ENCODE data around the gene P2RY2.
A peak's percentile ranks its signal among the peaks of the same experiment; 100 is the strongest.

Gene P2RY2

DNA sequence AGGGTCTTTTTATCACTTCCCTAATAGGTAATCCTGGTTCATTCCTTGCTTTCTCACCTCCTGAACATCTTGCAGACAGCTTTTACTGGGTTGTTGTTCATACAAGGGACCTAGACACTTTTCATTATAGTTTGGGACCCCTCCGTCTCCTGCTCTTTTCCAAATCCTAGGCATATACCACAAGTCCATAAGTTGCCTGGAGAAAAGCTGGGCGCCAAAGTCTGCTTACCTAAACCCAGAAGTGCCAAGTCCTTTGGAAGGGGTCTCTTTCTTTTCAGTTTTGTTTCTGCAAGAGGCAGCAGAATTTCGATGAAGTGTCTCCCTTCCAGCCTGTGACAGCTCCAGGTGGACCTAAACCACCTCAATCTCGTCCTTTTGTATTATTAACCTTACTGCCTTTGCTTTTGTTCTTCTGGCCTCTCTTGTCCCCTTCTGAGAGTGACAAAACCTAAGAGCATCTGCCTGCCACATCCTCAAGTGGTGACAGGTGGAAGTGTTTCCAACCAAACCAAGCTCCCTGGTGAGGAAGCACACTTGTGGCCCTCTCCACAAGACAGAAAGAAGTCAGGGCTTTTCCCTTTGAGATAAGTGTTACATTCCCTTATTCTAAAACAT, 34.6 kb downstream of the P2RY2 start:
- Mint-ChIP-seq H3K27me3 (no peaks in the 10 kb centered on the region), H3K4me1 (peaks cover 11% of the 10 kb centered on the region), H3K9me3 (no peaks in the 10 kb centered on the region), H3K4me3 (no peak overlapping the region), H3K27ac (no peak overlapping the region)
- DNase-seq: peak; percentile 17 to 39
- peak; percentile 80 for ATAC-seq

- Mint-ChIP-seq H3K4me3 (no peak overlapping the region), H3K27me3 (peaks cover 3% of the 10 kb centered on the region), H3K9me3 (no peaks in the 10 kb centered on the region), H3K27ac (peak overlapping the region in 1 of 2 donors; percentile 38), H3K4me1 (no peaks in the 10 kb centered on the region)
- no peak for ATAC-seq
- DNase-seq: peak in 1 of 2 donors; percentile 5
Observed at GRCh38 chr11:73257342-73258103, 39.4 kb downstream of the P2RY2 start.

- H3K4me3 Mint-ChIP-seq: no peak overlapping the region
- H3K4me1 Mint-ChIP-seq: no peaks in the 10 kb centered on the region
- H3K9me3 Mint-ChIP-seq: no peaks in the 10 kb centered on the region
- DNase-seq (peak in 1 of 2 donors; percentile 2), ATAC-seq (no peak)
- peaks cover 11% of the 10 kb centered on the region for H3K27me3 Mint-ChIP-seq
- peak overlapping the region in 1 of 2 donors; percentile 64 for H3K27ac Mint-ChIP-seq
Observed at GRCh38 chr11:73258104-73259035, 40.3 kb downstream of the P2RY2 start.

- peaks cover under 1% of the 10 kb centered on the region for H3K4me1 Mint-ChIP-seq
- H3K9me3 Mint-ChIP-seq: no peaks in the 10 kb centered on the region
- H3K27ac Mint-ChIP-seq: peak overlapping the region in 1 of 2 donors; percentile 34
- no peak for DNase-seq
- H3K27me3 Mint-ChIP-seq: peaks cover 19% of the 10 kb centered on the region
- ATAC-seq: no peak
- H3K4me3 Mint-ChIP-seq: no peak overlapping the region
Observed at GRCh38 chr11:73259406-73260126, 41.5 kb downstream of the P2RY2 start.

DNA sequence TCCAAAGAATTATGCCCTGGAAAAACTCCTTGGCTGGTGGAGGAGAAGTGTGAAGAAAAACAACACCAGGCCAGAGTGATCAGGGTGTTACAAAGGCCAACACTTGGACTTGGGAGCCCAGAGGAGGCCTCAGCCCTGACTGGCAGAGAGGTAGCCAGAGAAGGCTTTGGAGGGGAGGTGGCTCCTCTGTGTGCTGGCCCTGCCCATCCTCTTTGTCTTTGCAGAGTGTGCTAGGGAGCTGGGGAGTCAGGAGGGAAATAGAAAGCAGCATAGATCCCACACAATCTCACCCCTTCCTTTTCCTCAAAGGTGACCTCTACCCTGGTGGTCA, 42.0 kb downstream of the P2RY2 start:
- Mint-ChIP-seq H3K27me3 (peaks cover 24% of the 10 kb centered on the region), H3K4me1 (peaks cover 6% of the 10 kb centered on the region), H3K4me3 (no peak overlapping the region), H3K27ac (peak overlapping the region in 1 of 2 donors; percentile 50), H3K9me3 (no peaks in the 10 kb centered on the region)
- no peak for ATAC-seq
- no peak for DNase-seq

DNA sequence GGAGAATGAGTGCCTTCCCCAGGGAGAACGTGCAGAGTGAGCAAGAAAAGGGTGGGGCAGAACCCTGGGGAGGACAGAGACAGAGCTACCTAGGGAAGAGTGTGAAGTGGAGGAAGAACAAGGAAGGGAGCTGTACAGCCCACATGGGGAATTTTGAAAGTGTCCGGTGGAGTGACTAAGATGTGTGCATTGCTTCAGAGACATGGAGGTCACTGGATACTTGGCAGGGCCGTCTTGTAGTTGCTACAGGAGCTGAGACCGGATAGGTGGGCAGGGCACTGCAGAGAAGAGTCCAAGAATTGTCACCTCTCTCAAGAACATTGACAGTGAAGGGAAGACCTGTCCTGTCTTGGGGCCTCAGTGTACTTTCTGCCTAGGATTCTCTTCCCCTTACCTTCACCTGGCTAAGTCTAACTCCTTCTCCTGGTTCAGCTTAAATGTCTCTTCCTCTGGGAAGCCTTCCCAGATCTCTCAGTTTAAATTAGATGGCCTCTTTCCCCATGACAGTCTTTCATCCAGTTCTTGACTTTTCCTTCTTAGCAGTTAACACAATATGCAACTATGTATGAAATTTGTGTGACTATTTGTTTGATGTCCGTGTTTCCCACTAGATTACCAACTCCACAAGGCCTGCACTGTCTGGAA, 44.9 kb downstream of the P2RY2 start:
- DNase-seq (peak in 1 of 2 donors; percentile 3), ATAC-seq (no peak)

DNA sequence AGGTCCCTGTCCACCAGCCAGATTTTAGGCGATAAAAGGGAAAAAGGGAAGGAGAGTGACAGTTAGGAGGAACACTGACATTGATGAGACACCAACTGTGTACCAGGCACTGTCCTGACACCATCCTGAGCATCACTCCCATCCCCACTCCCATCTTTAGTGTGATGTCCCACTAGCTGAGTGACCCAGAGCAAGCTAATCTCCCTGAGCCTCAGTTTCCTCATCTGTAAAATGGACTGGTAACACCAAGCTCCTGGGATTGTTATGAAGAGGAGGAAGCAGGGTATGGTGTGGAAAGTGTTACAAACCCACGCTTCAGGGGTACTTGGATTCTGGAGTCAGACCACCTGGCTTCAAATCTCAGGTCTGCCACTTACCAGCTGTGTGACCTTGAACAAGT, 45.6 kb downstream of the P2RY2 start:
- H3K4me1 Mint-ChIP-seq: peaks cover 6% of the 10 kb centered on the region
- ATAC-seq (no peak), DNase-seq (no peak)
- no peaks in the 10 kb centered on the region for H3K9me3 Mint-ChIP-seq
- H3K4me3 Mint-ChIP-seq: no peak overlapping the region
- peak overlapping the region in 1 of 2 donors; percentile 57 for H3K27ac Mint-ChIP-seq
- H3K27me3 Mint-ChIP-seq: peaks cover 41% of the 10 kb centered on the region

More for the DNA sequence above, 44.9 kb downstream of the P2RY2 start:
- no peak overlapping the region for H3K4me3 Mint-ChIP-seq
- peaks cover 6% of the 10 kb centered on the region for H3K4me1 Mint-ChIP-seq
- H3K9me3 Mint-ChIP-seq: no peaks in the 10 kb centered on the region
- H3K27me3 Mint-ChIP-seq: peaks cover 39% of the 10 kb centered on the region
- H3K27ac Mint-ChIP-seq: no peak overlapping the region

GRCh38 chr11:73265278-73265810, 47.3 kb downstream of the P2RY2 start:
- DNase-seq: no peak
- Mint-ChIP-seq H3K27ac (peak overlapping the region in 1 of 2 donors; percentile 42), H3K27me3 (peaks cover 46% of the 10 kb centered on the region), H3K9me3 (no peaks in the 10 kb centered on the region), H3K4me3 (no peak overlapping the region), H3K4me1 (peaks cover 6% of the 10 kb centered on the region)
- no peak for ATAC-seq

DNA sequence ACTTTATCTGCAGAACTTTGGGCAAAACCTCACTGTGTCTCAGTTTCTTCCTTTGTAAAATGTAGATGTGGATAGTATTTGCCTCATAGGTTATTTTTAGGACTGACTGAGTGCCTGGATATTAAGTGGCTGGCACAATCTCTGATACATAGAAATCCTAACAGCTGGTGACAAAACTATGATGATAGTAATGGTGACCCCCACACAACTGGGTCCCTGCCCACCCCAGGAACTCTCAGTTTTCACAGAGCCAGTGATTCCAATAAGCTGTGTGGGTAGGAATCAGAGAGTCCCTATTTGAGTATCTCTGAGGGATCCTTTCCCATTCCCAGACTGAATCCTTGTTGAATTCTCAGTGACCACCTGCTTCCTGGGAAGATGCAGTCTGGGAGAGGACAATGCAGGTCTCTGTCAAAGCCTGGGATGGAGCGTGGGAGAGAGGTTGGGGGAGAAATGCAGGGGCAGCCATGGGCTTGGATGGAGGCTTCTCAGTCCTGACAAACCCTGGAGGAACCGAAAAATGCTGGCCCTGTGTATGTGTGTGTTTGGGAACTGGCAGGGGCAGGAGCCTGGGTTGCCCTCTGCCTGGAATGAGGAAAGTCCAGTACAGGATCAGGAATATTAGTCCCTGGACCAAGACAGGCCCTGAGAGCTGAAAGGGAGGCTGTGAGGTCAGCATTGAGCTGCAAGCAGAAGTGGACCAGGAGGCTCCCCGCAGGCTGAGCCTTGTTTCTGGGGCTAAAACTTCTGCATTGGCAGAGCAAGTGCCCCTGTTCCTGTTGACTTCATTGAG, 48.0 kb downstream of the P2RY2 start:
- H3K27me3 Mint-ChIP-seq: peaks cover 46% of the 10 kb centered on the region
- peaks cover 6% of the 10 kb centered on the region for H3K4me1 Mint-ChIP-seq

GRCh38 chr11:73266646-73267020, 48.6 kb downstream of the P2RY2 start:
- H3K4me3 Mint-ChIP-seq: no peak overlapping the region
- DNase-seq: no peak
- no peak overlapping the region for H3K27ac Mint-ChIP-seq
- no peak for ATAC-seq
- H3K27me3 Mint-ChIP-seq: peaks cover 46% of the 10 kb centered on the region
- H3K9me3 Mint-ChIP-seq: no peaks in the 10 kb centered on the region
- H3K4me1 Mint-ChIP-seq: peaks cover 6% of the 10 kb centered on the region

More for the DNA sequence above, 48.0 kb downstream of the P2RY2 start:
- DNase-seq (no peak), ATAC-seq (no peak)
- Mint-ChIP-seq H3K4me3 (no peak overlapping the region), H3K9me3 (no peaks in the 10 kb centered on the region), H3K27ac (no peak overlapping the region)

DNA sequence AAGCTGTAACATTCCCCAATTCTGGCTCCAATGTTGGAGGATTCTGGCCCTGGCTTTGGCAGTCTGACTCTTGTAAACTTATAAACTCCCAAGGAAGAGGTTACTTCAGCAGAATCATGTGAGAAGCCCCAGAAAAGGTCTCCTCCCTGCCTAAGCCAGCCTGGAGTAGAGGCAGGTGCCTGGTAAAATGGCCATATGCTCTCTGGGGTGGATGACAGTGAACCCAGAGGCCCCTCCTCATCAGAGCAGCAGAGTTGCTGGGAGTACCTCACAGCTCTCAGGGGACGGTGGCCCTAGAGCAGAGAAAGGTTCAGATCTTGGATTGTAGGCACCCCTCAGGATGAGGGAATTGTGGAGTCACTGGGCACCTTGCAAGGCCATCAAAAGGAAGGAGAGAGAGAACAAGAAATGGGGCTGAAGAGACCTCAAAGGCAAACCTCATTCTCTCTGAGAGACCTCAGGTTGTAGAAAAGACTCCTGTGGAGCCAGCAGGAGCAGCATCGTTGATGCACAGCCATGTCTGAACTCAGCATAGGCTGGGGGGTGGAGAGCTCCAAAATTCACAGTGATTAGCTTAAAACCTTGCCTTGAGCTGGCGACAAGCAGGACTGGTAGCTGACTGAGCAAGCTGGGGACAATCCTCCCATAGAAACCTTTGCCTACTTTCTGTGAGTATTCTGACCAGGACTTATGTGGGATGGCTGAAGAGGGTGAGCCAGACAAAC, 49.2 kb downstream of the P2RY2 start:
- DNase-seq: no peak
- Mint-ChIP-seq H3K4me1 (peaks cover 6% of the 10 kb centered on the region), H3K27me3 (peaks cover 48% of the 10 kb centered on the region), H3K9me3 (no peaks in the 10 kb centered on the region), H3K4me3 (no peak overlapping the region), H3K27ac (no peak overlapping the region)
- ATAC-seq: no peak

GRCh38 chr11:73267906-73268540, 49.9 kb downstream of the P2RY2 start:
- peaks cover 46% of the 10 kb centered on the region for H3K27me3 Mint-ChIP-seq
- peaks cover 6% of the 10 kb centered on the region for H3K4me1 Mint-ChIP-seq
- no peak overlapping the region for H3K4me3 Mint-ChIP-seq
- peak in 1 of 2 donors; percentile 4 for DNase-seq
- no peak for ATAC-seq
- no peaks in the 10 kb centered on the region for H3K9me3 Mint-ChIP-seq
- H3K27ac Mint-ChIP-seq: no peak overlapping the region

DNA sequence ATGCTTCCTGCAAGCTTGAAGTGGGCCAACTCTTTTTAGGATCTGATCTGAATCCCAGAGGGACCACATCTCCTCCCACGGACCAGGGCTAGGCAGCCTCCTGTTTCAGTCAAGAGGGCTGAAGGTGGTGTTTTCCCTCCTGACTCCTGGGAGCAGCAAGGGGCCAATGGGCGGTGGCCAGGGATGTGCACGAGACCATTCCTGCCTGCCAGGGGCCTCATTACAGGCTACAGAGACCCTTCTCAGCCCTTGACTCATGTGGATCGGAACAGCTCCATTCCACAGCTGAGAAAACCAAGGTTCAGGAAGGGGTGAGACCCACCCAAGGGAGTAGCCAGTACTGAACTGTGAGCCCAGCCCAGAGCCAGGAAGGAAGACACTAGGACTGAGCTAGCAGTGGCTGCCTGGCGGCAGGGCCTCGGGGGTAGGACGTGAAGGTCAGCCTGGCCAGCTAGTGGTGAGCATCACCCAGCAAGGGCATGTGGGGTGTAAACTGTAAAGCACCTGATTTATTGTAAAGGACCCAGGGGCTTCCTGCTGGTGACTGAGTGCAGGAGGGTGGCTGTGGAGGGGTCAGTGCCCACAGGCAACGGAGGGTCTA, 50.7 kb downstream of the P2RY2 start:
- Mint-ChIP-seq H3K4me1 (peaks cover 6% of the 10 kb centered on the region), H3K27ac (no peak overlapping the region)

More for the DNA sequence above, 50.7 kb downstream of the P2RY2 start:
- no peak for ATAC-seq
- DNase-seq: peak in 1 of 2 donors; percentile 6
- peaks cover 38% of the 10 kb centered on the region for H3K27me3 Mint-ChIP-seq
- H3K4me3 Mint-ChIP-seq: no peak overlapping the region
- no peaks in the 10 kb centered on the region for H3K9me3 Mint-ChIP-seq
